Psoas muscle (tissue), 8 donors: ENCODE data around the gene ANG. TPM values are rescaled to one million over a fixed set of nuclear protein-coding genes. Genes with fewer than 3 reads are reported as not detected.
A peak's percentile ranks its signal among the peaks of the same experiment; 100 is the strongest.

ENCODE experiments used
- ATAC-seq, 4 donors: fragments of 200-7000 bp; cut with Tn5 transposase; one replicate each; pipeline ENCODE4 v1.9.1; 2020; ENCODE audit warnings: moderate library complexity in 3 of 4, mild to moderate bottlenecking in 2 of 4
- DNase-seq, 2 donors: peaks; one replicate each; pipeline ENCODE4 v3.0.0-alpha.2; 2020
- H3K27ac ChIP-seq: fragments of 200-600 bp; one replicate; pipeline ENCODE4 v1.8.0; 2022
- H3K27me3 ChIP-seq, 3 donors: fragments of 200-600 bp in 1 of 3; one replicate each; pipeline versions ENCODE4 v1.6.1 to v1.8.0; 2013 to 2022; ENCODE audit warnings: low read length in 2 of 3, mild to moderate bottlenecking in 2 of 3, moderate library complexity in 1 of 3; ENCODE audit not compliant: insufficient read depth in 3 of 3
- H3K36me3 ChIP-seq, 2 donors: fragments of 200-600 bp in 1 of 2; one replicate each; pipeline versions ENCODE4 v1.6.1 to v1.8.0; 2013 to 2022; ENCODE audit warnings: low read depth in 1 of 2, mild to moderate bottlenecking in 1 of 2, moderate library complexity in 1 of 2; ENCODE audit not compliant: insufficient read depth in 1 of 2
- H3K4me1 ChIP-seq: fragments of 200-600 bp; one replicate; pipeline ENCODE4 v1.8.0; 2022
- H3K4me3 ChIP-seq: fragments of 200-600 bp; one replicate; pipeline ENCODE4 v1.8.0; 2022; ENCODE audit warnings: mild to moderate bottlenecking
- H3K9me3 ChIP-seq: fragments of 200-600 bp; one replicate; pipeline ENCODE4 v1.8.0; 2022
- CTCF ChIP-seq: fragments of 200-600 bp; IDR thresholded peaks from one replicate; pipeline ENCODE4 v1.8.0; 2022; ENCODE audit warnings: antibody characterized with exemption
- WGBS, 3 donors: extraction: QIAGEN DNeasy Blood & Tissue Kit; methylation state at CpG; one replicate each; pipeline versions ENCODE4 v1.1.6 to v1.1.7; 2013; 5-methylcytosine and 5-hydroxymethylcytosine counted together
- intact Hi-C, 2 donors: fragments of 100-400 bp; cut with DNase I; formaldehyde crosslinking; loops; one replicate each; pipeline versions ENCODE4 v1.11.0 to v1.14.2; 2022
- polyA plus RNA-seq, 3 donors: library from polyadenylated mRNA; stranded (reverse); fragments of 200-250 nt; gene quantifications; one replicate each; pipeline ENCODE4 v1.2.3, GENCODE V29; 2013
- total RNA-seq, 4 donors: library from RNA; stranded (reverse); fragmentation: NEBNext Ultra II Directional in 2 of 4; extraction: Animal tissue kit (Norgen Biotek cat#: 25700) in 2 of 4; gene quantifications; one replicate each; pipeline versions ENCODE4 v1.2.1 to v1.2.4, GENCODE V29; 2021 to 2023
- donor health status: healthy with polysubstance abuse.
- donor health status: DM: no; HTN: no; CAD: no; lungs with moderate emphysema.
- donor health status: Bipolar disorder and iron deficiency.
- donor health status: healthy.
- donor health status: DM: yes; HTN: yes; CAD: no.
- donor health status: DM: no; HTN: no; CAD: no.
- donor health status: DM: no; HTN: no; CAD: no.
- donor health status: DM: yes; HTN: yes; CAD: no.

ANG gene
- total and polyA plus RNA-seq, 7 donors = 1.3 to 6.5 (median 3.5) TPM

- peaks cover 0 to 92% (median 26%) of the 10 kb centered on the region in 3 donors for H3K27me3 ChIP-seq
- no peak for TF ChIP-seq CTCF
- H3K4me3 ChIP-seq = no peak overlapping the region
- no peak overlapping the region for H3K27ac ChIP-seq
- H3K36me3 ChIP-seq = no peaks in the 10 kb centered on the region
- intact Hi-C loops = no loop called here
- H3K4me1 ChIP-seq = no peaks in the 10 kb centered on the region
- DNase-seq (no peak), ATAC-seq (no peak)
- 21 to 24% (median 24%) methylated on average over 28 of the region's 28 CpGs for WGBS, 3 donors
- no peaks in the 10 kb centered on the region for H3K9me3 ChIP-seq
Measured at GRCh38 chr14:20657216-20658211, 31.1 kb upstream of the ANG start.

DNA sequence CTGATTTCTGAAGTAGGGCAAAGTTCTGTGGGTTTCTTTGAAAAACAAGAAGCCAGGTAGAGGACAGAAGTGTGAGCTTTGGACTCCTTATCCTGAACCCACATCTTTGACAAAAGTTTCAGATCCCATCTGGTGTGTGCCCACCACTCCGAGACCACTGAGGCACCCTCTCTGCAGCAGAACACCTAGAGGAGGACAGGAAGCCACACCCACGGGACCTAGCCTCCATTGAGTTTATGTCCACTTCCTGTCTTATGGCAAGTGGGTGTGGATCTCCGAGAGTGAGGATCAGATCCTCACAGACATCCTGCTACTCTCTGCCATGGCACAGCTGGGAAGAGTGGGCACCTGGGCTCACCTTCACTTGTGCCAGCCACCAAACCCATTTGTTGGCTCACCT is 30.3 kb upstream of the ANG start:
- intact Hi-C loops = no loop called here
- no peaks in the 10 kb centered on the region for H3K36me3 ChIP-seq
- H3K4me1 ChIP-seq = no peaks in the 10 kb centered on the region
- H3K27ac ChIP-seq = no peak overlapping the region
- ATAC-seq (no peak), DNase-seq (no peak)
- TF ChIP-seq CTCF = no peak
- H3K9me3 ChIP-seq = no peaks in the 10 kb centered on the region
- H3K4me3 ChIP-seq = no peak overlapping the region
- 58 to 70% (median 62%) methylated on average over 3 of the region's 3 CpGs for WGBS, 3 donors
- H3K27me3 ChIP-seq = peaks cover 0 to 89% (median 27%) of the 10 kb centered on the region in 3 donors

- no peak for ATAC-seq
- 62 to 69% (median 66%) methylated on average over 6 of the region's 6 CpGs for WGBS, 3 donors
- no peak overlapping the region for H3K27ac ChIP-seq
- no peak for TF ChIP-seq CTCF
- no peak overlapping the region for H3K4me3 ChIP-seq
- H3K4me1 ChIP-seq = no peaks in the 10 kb centered on the region
- no peaks in the 10 kb centered on the region for H3K36me3 ChIP-seq
- H3K27me3 ChIP-seq = peaks cover 0 to 84% (median 24%) of the 10 kb centered on the region in 3 donors
- H3K9me3 ChIP-seq = no peaks in the 10 kb centered on the region
- intact Hi-C loops = no loop called here
- DNase-seq = no peak
Measured at GRCh38 chr14:20659336-20659735, 29.2 kb upstream of the ANG start.

DNA sequence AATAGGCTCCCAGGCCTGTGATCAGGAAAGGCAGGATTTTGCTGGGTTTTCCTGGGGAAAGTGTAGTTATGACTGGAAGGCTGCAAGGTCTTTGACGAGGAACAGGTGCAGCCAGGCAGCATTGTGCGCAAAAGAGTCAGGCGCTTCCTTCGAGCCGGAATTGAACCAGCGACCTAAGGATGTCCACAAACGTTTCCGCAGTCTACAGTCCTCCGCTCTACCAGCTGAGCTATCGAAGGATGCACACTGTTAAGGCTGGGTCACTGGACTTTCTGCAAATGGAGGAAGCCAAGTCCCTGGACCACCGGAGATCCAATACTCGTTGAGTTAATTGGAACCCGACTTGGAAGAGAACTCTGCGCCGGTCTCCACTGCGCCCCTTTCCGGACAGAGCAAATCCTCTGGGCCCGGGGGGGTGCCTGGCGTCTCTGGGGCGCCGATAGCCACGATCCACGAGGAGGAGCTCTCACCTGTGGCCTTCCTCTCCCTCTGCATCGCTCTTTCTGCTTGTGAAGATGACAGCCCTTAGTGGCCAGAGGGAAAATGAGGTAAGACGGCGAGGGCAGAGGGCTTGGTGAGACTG is 28.7 kb upstream of the ANG start:
- no peak overlapping the region for H3K4me3 ChIP-seq
- H3K27ac ChIP-seq = no peak overlapping the region
- intact Hi-C loops = no loop called here
- peak in 1 of 2 donors; percentile 26 for DNase-seq
- H3K27me3 ChIP-seq = peaks cover 0 to 81% (median 24%) of the 10 kb centered on the region in 3 donors
- no peaks in the 10 kb centered on the region for H3K36me3 ChIP-seq
- no peak for TF ChIP-seq CTCF
- no peaks in the 10 kb centered on the region for H3K4me1 ChIP-seq
- 42 to 60% (median 51%) methylated on average over 26 of the region's 26 CpGs for WGBS, 3 donors
- H3K9me3 ChIP-seq = no peaks in the 10 kb centered on the region
- no peak for ATAC-seq
